ENCODE data around the gene CCDC51. TPM values are rescaled to one million over a fixed set of nuclear protein-coding genes. Genes with fewer than 3 reads are reported as not detected.

The CCDC51 gene
- total and polyA plus RNA-seq, 2 donors (not counting 3 experiments of a cell fraction or from before 2014, with no cell fraction given) = 11.2 to 11.3 TPM

- Histone ChIP-seq H4K20me1 (replicated peaks; ENCODE audit: control insufficient read depth, extremely low read depth, insufficient read depth, low read length) (no peaks in the 10 kb centered on the region), H3K4me2 (ENCODE audit: insufficient read depth, low read length) (peak overlapping the region; percentile 56), H3K27ac (ENCODE audit: insufficient read depth, low read depth, low read length) (no peak overlapping the region), H3K9me3 (replicated peaks; ENCODE audit: control insufficient read depth, insufficient read depth, low read length) (no peaks in the 10 kb centered on the region), H3K4me3 (replicated peaks in 1 of 3; ENCODE audit: insufficient read depth in 1 of 3, low read depth in 1 of 3, low read length in 3 of 3) (peak overlapping the region; percentile 17 to 49 (median 39)), H3K9ac (replicated peaks; ENCODE audit: extremely low read depth, insufficient read depth, low read length) (no peak overlapping the region), H3K36me3 (ENCODE audit: control insufficient read depth in 2 of 2, extremely low read depth in 1 of 2, insufficient read depth in 2 of 2, low read length in 2 of 2) (peaks cover 0 to 6% of the 10 kb centered on the region in 2 experiments), H2AFZ (ENCODE audit: low read depth, low read length) (peak overlapping the region; percentile 86), H3K4me1 (ENCODE audit: control insufficient read depth, extremely low read depth, insufficient read depth, low read length) (peaks cover 10% of the 10 kb centered on the region), H3K79me2 (ENCODE audit: control insufficient read depth, insufficient read depth, low read length) (no peaks in the 10 kb centered on the region), H3K9me1 (replicated peaks; ENCODE audit: control insufficient read depth, extremely low read depth, insufficient read depth, low read length) (no peaks in the 10 kb centered on the region), H3K27me3 (ENCODE audit: control insufficient read depth in 2 of 2, insufficient read depth in 2 of 2, low read length in 2 of 2) (no peaks in the 10 kb centered on the region)
- no TSS peak for BruUV-seq (replicated peaks)
- intact Hi-C loops (cut with micrococcal nuclease) (no loop called here), dilution Hi-C loops (cut with MboI; ENCODE audit: extremely low pct_ligation_motif_present, low sequenced_read_pairs) (no loop called here)
- ChIA-PET POLR2A (interaction anchor here (0.6 to 1.4 kb wide), 3 partner anchors 8 to 45 kb away, joined by 3 to 5 read pairs (median 4); no protein-coding TSS in a partner anchor), CTCF (interaction anchor here (2.3 to 10.4 kb wide), 3 partner anchors 28 to 234 kb away, joined by 9 to 723 read pairs (median 94); no protein-coding TSS in a partner anchor)
- no peak for DNase-seq (ENCODE audit: low read depth, low spot score)
- TF ChIP-seq GATA2 (IDR thresholded peaks at IDR 0.05; ENCODE audit: insufficient read depth, insufficient read length, low read depth, low read length) = no peak
- no peak for TF ChIP-seq MYC (IDR thresholded peaks at IDR 0.05; ENCODE audit: low read depth, low read length)
- TF ChIP-seq CTCF (IDR thresholded peaks at IDR 0.05; ENCODE audit: extremely low read depth in 1 of 2, insufficient read depth in 1 of 2, low read depth in 1 of 2, low read length in 2 of 2) = no peak
- no peak for TF ChIP-seq MAX (IDR thresholded peaks at IDR 0.05; ENCODE audit: insufficient read depth, insufficient read length)
- TF ChIP-seq JUN (IDR thresholded peaks at IDR 0.05; ENCODE audit: borderline replicate concordance, insufficient read depth, insufficient read length, low read depth) = no peak
- TF ChIP-seq POLR2A (IDR thresholded peaks at IDR 0.05; ENCODE audit: low read depth, low read length) = no peak
- FAIRE-seq = no peak
Observed at GRCh38 chr3:48428088-48428571, 11.8 kb downstream of the CCDC51 start.
